Posterior cingulate gyrus (tissue), 11 donors: Measurements from ENCODE around the gene TMPRSS13.
"Not testable (repeated sequence)": the region's sequence is repeated elsewhere in the genome, so short reads cannot be mapped to it uniquely, and the experiment has no call there.

Experiments
- DNase-seq, 10 donors: peaks; one replicate each; pipeline versions ENCODE4 v3.0.0 to v3.0.0-alpha.2; 2020 to 2021; ENCODE audit warnings: mixed read lengths in 3 of 10
- intact Hi-C: fragments of 100-400 bp; cut with DNase I; formaldehyde crosslinking; loops from one replicate; pipeline ENCODE4 v1.15.1; 2023

TMPRSS13 gene

DNA sequence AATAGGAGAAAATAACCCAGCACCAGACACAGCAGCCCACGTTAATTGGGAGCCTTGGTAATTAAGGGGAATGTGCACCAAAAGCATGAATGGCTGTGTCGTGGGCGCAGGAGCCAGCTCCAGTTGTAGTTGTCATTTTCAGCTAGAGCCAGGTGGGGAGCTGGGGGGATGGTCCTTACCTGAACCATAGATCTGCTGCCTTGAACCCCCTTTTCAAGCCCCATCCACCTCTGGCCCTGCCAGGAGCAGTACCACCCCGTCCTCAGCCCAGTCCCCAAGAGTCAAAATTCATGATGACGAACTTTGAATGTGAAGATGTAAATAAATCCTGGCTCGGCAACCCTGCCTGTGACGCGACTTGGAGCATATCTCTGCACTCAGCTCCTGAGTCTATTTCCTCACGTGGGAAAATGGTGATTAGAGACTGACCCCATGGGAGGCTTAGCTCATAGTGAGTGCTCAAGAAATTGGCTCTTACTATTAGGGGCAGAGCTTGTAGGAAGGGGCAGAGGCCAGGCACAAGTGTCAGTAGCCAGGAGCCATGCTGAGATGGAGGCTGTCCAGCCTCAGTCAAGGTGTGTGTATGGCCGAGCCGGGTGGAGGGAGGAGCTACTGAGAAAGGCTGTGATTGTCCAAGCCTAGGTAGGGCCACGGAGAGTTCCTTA lies 52.0 kb downstream of the TMPRSS13 start:
- intact Hi-C loops = no loop called here
- peak in 1 of 10 donors; percentile 72 for DNase-seq

- DNase-seq = peak in 9 of 10 donors; percentile 47 to 94 (median 69)
- intact Hi-C loops = no loop called here
These were observed 52.7 kb downstream of the TMPRSS13 start, which contains the start of gene FXYD6 for GRCh38 chr11:117876341-117877119. FXYD6 (minus strand) TSS chr11:117876658; CDS start chr11:117842776, 33,882 bp downstream.

DNA sequence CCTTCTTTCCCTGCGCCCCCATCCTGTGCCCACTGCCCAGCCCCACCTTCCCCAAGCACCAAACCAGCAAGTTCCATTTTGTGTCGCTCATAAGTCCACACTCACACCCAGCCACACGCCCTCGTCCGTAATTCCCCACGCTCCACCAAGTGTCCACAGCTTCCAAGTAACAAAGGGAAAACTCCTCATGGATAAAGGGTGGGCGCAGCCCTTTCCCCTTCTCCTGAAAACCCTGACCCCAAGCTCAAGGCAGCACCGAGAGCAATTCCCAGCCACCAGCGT lies 53.2 kb downstream of the TMPRSS13 start:
- no peak for DNase-seq
- intact Hi-C loops = no loop called here

DNA sequence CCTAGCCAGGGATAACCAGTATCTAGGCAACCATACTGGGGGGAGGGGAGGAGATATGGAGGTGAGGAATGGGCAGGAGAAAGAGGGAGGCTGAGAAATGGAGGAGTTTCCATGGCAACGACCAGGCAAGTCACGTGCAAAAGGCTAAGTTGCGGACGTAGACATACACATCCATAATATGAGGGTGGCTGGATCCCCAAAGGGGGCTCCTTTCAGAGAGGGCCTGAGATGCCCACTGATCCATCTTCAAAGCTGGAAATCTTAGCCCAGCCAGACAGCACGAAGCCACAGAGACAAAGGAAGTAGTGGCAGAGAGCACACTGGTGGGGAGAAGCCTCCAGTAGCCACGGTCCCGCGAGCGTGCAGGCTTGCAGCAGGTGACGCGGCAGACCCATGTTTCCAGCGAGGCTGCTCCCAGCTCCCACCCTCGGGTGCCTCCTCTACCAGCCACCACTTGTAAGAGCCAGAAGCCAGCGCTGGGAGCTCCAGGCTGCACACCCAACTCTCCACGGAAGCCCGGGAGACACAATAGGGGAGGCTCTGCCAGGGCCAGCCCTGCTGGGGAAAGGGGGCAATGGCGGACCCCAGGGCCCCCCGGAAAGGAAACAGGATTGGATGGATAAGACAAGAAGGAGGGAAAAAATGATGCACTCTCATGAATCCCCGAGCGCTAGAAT lies 53.7 kb downstream of the TMPRSS13 start:
- DNase-seq = peak in 8 of 10 donors; percentile 36 to 94 (median 66)
- intact Hi-C loops = no loop called here

DNA sequence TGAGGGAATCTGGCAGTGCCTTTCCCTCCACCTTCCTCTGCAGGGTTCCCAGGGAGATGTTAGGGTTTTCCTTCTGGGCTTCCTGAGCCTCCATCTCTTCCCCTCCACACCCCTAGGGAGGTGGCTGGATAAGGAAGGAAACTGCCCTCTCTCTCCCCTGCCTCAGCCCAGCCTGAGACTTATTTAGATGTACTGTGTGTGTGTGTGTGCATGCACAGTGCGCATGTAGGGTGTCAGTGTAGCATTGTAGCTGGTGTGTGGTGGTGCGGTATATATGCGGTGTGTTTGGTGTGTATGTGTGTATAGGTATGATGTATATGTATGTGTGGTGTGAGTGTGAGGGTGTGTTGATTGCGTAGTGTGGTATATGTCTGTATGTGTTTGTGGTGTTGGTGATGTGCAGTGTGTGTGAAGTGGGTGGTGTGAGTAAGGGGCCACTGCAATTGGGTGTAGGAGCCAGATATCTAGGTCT lies 54.3 kb downstream of the TMPRSS13 start:
- intact Hi-C loops = no loop called here
- DNase-seq = no peak

- no peak for DNase-seq
- intact Hi-C loops = no loop called here
These were observed 54.8 kb downstream of the TMPRSS13 start for GRCh38 chr11:117874253-117874909.

GRCh38 chr11:117873828-117874125 lies 55.4 kb downstream of the TMPRSS13 start:
- intact Hi-C loops = no loop called here
- DNase-seq = no peak

GRCh38 chr11:117872975-117873827 lies 56.0 kb downstream of the TMPRSS13 start:
- intact Hi-C loops = no loop called here
- no peak for DNase-seq

DNA sequence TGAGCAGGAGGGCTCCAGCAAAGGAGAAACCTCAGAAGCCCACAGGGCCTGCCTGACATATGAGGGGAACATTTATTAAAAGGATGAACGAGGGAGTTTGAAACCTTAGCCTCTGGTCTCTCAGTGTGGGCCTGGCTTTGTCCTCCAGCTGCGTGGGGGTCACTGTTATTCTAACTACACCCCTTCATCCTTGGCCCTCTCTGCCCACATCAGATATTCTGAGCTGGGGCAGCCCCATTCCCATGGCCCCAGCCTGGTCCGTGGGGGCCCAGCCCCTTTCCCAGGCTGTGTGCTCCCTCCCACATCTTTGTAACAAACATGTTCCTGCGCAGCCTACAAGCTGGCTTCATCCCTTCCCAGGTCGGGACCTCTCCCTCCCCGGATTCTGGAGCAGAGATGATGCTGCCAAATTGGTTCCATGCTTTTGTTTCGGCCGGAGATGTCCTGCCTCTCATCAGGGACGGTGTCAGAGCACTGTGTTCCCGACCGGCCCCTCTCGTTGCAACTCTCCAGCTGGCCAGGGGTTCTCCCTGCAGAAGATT lies 56.7 kb downstream of the TMPRSS13 start:
- intact Hi-C loops = no loop called here
- DNase-seq = peak in 1 of 10 donors; percentile 67

GRCh38 chr11:117871784-117872183 lies 57.4 kb downstream of the TMPRSS13 start:
- intact Hi-C loops = no loop called here

DNA sequence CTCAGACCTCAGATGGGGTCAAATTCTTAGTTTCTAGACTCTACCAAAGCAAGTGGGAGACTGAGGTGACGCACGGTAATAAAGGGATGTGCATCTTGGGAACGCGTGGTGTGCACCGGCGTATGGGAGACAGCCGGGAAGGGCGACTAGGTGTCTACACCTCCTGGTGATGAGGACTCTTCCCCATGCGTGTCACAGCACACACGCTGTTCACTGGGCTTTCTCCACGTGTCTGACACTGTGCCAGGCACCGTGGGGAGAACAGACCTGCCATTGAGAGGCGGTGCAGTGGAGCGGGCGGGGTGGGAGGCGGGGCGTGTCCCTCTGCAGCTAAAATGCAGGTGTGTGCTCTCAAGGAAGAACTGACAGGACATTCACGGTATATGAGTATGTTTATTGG lies 58.0 kb downstream of the TMPRSS13 start:
- peak in 1 of 10 donors; percentile 72 for DNase-seq
- intact Hi-C loops = no loop called here

More at GRCh38 chr11:117871784-117872183, 57.4 kb downstream of the TMPRSS13 start:
- no peak for DNase-seq

DNA sequence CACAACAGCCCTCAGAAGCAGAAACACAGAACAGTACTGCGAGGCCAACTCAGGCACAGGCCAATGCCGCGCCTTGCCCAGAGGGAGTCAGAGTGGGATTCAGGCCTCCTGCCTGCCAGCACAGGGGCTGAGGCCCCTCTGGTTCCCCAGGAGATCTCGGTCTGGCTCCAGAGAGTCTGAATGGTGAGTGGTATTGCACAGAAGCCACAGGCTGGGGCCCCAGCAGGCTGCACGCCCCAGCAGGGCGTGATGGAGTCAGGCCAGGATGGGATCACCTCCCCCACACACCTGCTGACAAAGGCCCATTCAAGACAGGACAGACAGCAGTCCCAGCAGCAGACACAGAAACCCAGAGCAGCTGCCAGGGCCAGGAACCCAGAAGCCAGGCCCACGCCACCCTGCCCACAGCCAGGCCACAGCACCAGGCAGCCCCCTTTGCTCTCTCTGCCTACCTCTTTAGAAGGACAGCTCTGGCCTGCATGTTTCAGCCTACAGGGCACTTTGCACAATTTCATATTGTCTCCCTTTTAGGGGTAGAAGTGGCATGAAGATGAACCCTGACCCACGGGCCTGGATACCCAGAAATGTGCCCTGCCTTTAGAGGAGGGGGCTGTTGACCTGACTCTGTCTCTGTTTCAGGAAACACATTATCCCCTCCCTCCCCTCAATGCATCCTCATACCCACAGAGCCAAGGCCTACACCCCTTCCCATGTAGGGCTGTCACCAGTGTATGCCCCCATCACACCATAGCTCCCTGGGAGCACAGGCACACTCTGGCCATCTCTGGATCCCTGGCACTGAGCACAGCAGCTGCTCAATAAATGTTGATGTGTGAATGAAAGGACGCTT lies 58.9 kb downstream of the TMPRSS13 start:
- intact Hi-C loops = no loop called here
- DNase-seq = peak in 4 of 10 donors; percentile 62 to 93 (median 74)

DNA sequence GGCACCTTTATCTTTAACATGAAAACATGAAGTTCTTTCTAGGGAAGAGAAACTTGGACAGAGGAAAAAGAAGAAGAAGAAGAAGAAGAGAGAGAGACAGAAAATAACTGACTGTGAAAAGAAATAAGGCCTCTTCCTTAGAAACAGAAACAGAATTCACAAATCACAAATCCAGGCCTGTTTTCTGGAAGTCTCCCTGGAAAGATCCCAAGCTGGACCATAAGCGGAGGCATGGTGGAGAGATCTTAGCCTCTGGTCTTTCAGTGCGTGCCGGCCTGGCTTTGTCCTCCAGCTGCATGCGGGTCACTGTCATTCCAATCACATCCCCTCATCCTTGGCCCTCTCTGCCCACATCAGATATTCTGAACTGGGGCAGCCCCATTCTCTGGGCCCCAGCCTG lies 59.6 kb downstream of the TMPRSS13 start:
- no peak for DNase-seq

GRCh38 chr11:117868815-117869561 lies 60.2 kb downstream of the TMPRSS13 start:
- no peak for DNase-seq
- intact Hi-C loops = no loop called here

More for the DNA sequence above, 59.6 kb downstream of the TMPRSS13 start:
- intact Hi-C loops = no loop called here

DNA sequence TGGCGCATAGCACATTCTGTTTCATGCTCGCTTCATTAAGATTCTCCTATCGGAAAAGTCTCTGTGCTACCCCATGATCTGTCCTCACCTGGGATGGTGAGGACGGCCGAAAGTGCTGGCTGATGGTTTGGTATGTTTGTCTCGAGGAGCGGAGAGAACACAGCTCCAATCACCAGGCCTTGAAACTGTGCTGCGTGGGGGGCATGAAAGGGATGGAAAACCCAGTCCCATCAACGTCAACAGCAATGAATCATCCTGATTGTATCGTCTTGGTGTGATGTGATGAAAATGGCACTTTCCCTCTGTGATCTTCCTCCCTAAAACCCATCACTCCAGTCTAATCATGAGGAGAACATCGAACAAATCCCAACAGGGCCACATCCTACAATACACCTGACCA lies 61.1 kb downstream of the TMPRSS13 start:
- intact Hi-C loops = no loop called here
- no peak for DNase-seq

- peak in 5 of 10 donors; percentile 65 to 92 (median 81) for DNase-seq
- intact Hi-C loops = no loop called here
These were observed 62.7 kb downstream of the TMPRSS13 start for GRCh38 chr11:117866526-117866925.

GRCh38 chr11:117865546-117865945 lies 63.7 kb downstream of the TMPRSS13 start:
- intact Hi-C loops, DNase-seq: not testable (repeated sequence)

GRCh38 chr11:117863383-117863782 lies 65.8 kb downstream of the TMPRSS13 start:
- no peak for DNase-seq
- intact Hi-C loops = no loop called here
